HG03442 (cell line): ENCODE results near the gene KIF19.

Experiments used
- ATAC-seq: cut with Tn5 transposase; IDR thresholded peaks from one replicate; pipeline ENCODE4 v1.9.1; 2021; ENCODE audit warnings: mild to moderate bottlenecking, moderate library complexity; ENCODE audit not compliant: unreplicated experiment

The KIF19 gene

DNA sequence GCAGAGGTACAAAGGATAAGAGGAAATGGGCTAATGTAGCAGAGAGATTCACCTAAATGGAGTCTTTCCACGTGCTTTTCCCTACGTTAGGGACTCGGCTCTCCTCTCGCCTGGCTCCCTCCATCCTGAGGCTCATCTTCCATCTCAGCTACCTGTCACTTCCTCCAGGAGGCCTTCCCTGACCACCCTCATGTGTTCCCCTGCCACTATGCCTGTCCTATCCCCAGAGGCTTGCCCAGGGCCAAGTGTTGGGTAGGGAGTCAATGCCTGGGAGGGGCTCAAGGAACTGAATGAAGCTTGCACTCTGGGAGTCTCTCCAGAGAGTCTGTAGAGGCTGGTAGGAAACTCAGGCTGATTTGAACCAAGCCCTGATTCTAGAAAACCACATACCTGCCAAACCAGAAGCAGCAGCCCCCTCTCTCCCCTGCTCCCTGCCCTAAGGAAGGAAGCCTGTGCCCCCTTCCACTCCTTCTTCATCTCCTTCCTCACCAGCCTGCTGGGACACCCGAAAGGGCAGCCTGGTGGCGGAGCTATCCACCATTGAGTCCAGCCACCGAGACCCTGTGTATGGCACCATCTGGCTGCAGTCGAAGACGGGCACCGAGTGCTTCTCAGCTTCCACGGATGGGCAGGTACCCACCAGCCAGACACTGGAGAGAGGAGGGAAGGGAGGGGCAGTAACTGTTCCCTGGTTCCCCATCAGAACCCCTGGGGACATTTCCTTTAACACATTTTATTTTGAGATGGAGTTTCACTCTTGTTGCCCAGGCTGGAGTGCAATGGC, 26.6 kb upstream of the KIF19 start:
- ATAC-seq, result no peak

GRCh38 chr17:74303305-74303704, 22.7 kb upstream of the KIF19 start:
- ATAC-seq, result no peak

DNA sequence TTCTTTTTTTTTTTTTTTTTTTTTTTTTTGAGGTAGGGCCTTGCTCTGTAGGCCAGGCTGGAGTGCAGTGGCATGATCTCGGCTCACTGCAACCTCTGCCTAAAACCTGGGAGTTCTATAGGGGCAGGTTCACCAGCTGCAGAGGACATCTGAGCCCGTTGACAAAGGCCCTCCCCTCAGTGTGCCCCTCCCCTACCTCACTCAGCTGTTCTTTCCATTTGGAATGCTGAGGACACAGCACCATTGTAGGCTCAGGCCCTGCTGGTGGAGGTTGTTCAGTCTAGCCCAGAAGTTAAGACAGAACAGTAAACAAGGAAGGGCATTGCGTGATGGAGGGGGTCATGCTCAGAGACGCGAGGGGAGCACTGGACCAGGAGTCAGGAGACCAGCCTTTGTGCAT, 21.8 kb upstream of the KIF19 start:
- ATAC-seq, result no peak

- no peak for ATAC-seq
These were observed 20.0 kb upstream of the KIF19 start for GRCh38 chr17:74305865-74306654.

- ATAC-seq, result no peak
These were observed 17.8 kb upstream of the KIF19 start for GRCh38 chr17:74307984-74308773.

- no peak for ATAC-seq
These were observed 16.1 kb upstream of the KIF19 start for GRCh38 chr17:74309902-74310301.

GRCh38 chr17:74314877-74315276, 11.1 kb upstream of the KIF19 start:
- ATAC-seq, result no peak

GRCh38 chr17:74316220-74316619, 9.8 kb upstream of the KIF19 start:
- ATAC-seq, result no peak

DNA sequence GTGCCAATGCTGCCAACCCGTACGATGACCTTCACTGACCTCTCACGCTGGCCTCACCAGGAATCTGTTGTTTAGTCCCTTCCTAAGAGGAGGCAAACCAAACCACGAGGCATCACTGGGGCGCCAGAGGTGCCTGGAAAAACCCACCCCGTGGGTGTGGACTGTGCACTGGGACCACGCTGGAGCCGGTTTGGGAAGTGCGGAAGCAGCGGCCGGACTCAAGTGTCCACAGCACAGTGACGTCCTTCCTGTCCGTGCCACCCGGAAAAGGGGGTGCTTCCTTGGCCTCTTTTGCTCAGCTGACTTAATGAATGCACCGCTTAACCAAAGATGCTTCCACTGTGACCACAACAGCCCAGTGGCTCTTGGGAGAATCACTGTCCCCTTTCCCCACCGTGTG, 9.0 kb upstream of the KIF19 start:
- ATAC-seq, result no peak

DNA sequence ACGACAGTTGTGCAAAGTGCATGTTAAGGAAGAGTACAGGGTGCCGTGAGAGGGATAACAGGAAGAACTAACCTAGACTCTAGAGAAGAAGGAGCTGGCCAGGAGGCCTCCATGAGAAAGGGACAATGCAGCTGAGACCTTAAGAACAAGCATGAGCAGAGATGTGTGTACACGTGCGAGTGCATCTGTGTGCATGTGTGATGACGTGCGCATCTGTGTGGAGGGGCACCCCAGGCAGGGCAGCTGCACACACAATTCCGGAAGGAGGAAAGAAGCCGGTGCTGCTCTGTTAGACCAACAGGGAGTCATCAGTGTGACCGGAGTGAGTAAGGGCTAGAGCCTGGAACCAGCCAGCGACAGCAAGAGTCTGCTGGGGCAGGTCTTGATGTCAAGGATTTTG, 7.6 kb upstream of the KIF19 start:
- ATAC-seq, result no peak

DNA sequence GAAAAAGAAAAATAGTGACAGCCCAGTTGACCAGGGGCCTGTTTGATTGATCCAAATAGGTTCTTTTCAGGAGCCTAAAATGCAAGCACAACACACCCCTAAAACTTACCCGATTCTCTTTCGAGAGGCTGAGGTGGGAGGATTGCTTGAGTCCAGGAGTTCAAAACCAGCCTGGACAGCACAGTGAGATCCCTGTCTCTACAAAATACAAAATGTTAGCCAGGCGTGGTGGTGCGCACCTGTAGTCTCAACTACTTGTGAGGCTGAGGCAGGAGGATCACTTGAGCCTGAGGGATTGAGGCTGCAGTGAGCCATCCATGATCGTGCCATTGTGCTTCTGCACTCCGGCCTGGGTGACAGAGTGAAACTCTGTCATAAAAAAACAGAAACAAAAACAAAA, 1.5 kb upstream of the KIF19 start:
- no peak for ATAC-seq

GRCh38 chr17:74325376-74325742, 667 bp upstream of the KIF19 start:
- ATAC-seq, result no peak

GRCh38 chr17:74326506-74326905, 480 bp downstream of the KIF19 start:
- no peak for ATAC-seq

- ATAC-seq, result no peak
These were observed 2.5 kb downstream of the KIF19 start for GRCh38 chr17:74328487-74328886.

- no peak for ATAC-seq
These were observed 3.4 kb downstream of the KIF19 start for GRCh38 chr17:74329378-74329777.

- no peak for ATAC-seq
These were observed 4.4 kb downstream of the KIF19 start for GRCh38 chr17:74330446-74330845.

- no peak for ATAC-seq
These were observed 6.1 kb downstream of the KIF19 start for GRCh38 chr17:74332017-74332650.

DNA sequence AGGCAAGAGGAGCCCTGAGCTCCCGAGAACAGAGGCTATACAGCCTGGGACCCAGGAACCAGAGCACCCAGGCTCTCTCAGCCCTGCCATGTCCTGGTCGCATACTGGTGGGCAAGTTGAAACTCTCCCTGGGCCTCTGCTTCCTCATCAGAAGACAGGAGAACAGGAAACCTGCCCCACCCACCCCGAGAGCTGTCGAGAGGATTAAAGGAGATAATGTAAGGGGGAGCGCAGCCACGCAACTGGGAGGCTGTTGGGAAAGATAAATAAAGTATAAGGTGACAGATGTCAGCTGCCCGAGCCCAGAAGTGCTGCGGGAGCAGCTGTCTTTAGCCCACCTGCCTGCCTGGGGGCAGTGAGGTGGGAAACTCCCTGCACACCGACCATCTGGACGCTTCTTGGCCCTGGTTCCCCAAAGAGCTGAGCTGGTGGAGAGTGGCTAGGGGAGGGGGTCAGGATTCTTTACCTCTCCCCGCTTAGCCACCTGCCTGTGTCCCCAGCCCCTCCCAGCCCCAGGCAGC, 6.8 kb downstream of the KIF19 start:
- ATAC-seq, result no peak

- no peak for ATAC-seq
These were observed 8.5 kb downstream of the KIF19 start for GRCh38 chr17:74334393-74335039.

- no peak for ATAC-seq
These were observed 9.6 kb downstream of the KIF19 start for GRCh38 chr17:74335529-74336062.
